Astrocyte (in vitro differentiated cells and primary cell): ENCODE data around the gene ANKRD36. TPM values are rescaled to one million over a fixed set of nuclear protein-coding genes. Genes with fewer than 3 reads are reported as not detected.
"Not testable (repeated sequence)": the region's sequence is repeated elsewhere in the genome, so short reads cannot be mapped to it uniquely, and the experiment has no call there.

Experiments
- DNase-seq: peaks from one replicate; pipeline ENCODE4 v3.0.0-alpha.2; 2010; ENCODE audit warnings: low read depth
- FAIRE-seq: peaks from 2 replicates; lab custom pipeline; 2011; peaks lifted over from hg19 to GRCh38; lab: Jason Lieb, UNC
- H2AFZ ChIP-seq: 2 replicates; pipeline ENCODE4 v1.6.0; 2012; ENCODE audit warnings: low read depth, low read length, inconsistent platforms
- H3K27ac ChIP-seq: 2 replicates; pipeline ENCODE4 v1.5.1; 2011; ENCODE audit warnings: low read depth, low read length, inconsistent platforms
- H3K27me3 ChIP-seq: 2 replicates; pipeline ENCODE4 v1.6.0; 2011; ENCODE audit warnings: low read length, inconsistent platforms; ENCODE audit not compliant: insufficient read depth
- H3K36me3 ChIP-seq: 2 replicates; pipeline ENCODE4 v1.5.1; 2011; ENCODE audit warnings: low read length, inconsistent platforms; ENCODE audit not compliant: insufficient read depth
- H3K4me1 ChIP-seq: 2 replicates; pipeline ENCODE4 v1.5.1; 2011; ENCODE audit warnings: low read length, inconsistent platforms; ENCODE audit not compliant: insufficient read depth
- H3K4me2 ChIP-seq: 2 replicates; pipeline ENCODE4 v1.6.0; 2012; ENCODE audit warnings: low read length, inconsistent platforms
- H3K4me3 ChIP-seq: 2 replicates; pipeline ENCODE4 v1.5.1; 2011; ENCODE audit warnings: low read depth, mild to moderate bottlenecking, low read length, inconsistent platforms; ENCODE audit not compliant: insufficient read depth
- H3K79me2 ChIP-seq: 2 replicates; pipeline ENCODE4 v1.6.0; 2012; ENCODE audit warnings: mild to moderate bottlenecking, low read length, inconsistent platforms; ENCODE audit not compliant: insufficient read depth
- H3K9ac ChIP-seq: 2 replicates; pipeline ENCODE4 v1.6.0; 2012; ENCODE audit warnings: mild to moderate bottlenecking, low read length, inconsistent platforms
- H3K9me3 ChIP-seq: 2 replicates; pipeline ENCODE4 v1.5.1; 2012; ENCODE audit warnings: low read depth, mild to moderate bottlenecking, low read length, inconsistent platforms; ENCODE audit not compliant: insufficient read depth
- H4K20me1 ChIP-seq: 2 replicates; pipeline ENCODE4 v1.6.0; 2012; ENCODE audit warnings: low read length, inconsistent platforms; ENCODE audit not compliant: insufficient read depth
- H3K27ac Mint-ChIP-seq: one replicate; pipeline ENCODE4 v1.8.0; 2021; ENCODE audit warnings: mild to moderate bottlenecking, mixed read lengths; ENCODE audit not compliant: unreplicated experiment
- H3K27me3 Mint-ChIP-seq: one replicate; pipeline ENCODE4 v1.8.0; 2021; ENCODE audit warnings: low read depth, mixed read lengths; ENCODE audit not compliant: unreplicated experiment
- H3K36me3 Mint-ChIP-seq: one replicate; pipeline ENCODE4 v1.8.0; 2021; ENCODE audit warnings: low read depth, mixed read lengths; ENCODE audit not compliant: unreplicated experiment
- H3K4me1 Mint-ChIP-seq: one replicate; pipeline ENCODE4 v1.8.0; 2021; ENCODE audit warnings: low read depth, mixed read lengths; ENCODE audit not compliant: unreplicated experiment
- H3K4me3 Mint-ChIP-seq: one replicate; pipeline ENCODE4 v1.8.0; 2021; ENCODE audit warnings: mild to moderate bottlenecking, moderate library complexity, mixed read lengths; ENCODE audit not compliant: unreplicated experiment
- H3K9me3 Mint-ChIP-seq: one replicate; pipeline ENCODE4 v1.8.0; 2021; ENCODE audit warnings: mild to moderate bottlenecking, mixed read lengths; ENCODE audit not compliant: unreplicated experiment
- EZH2 ChIP-seq: IDR thresholded peaks from 2 replicates; pipeline ENCODE4 v1.6.1; 2012; ENCODE audit warnings: mild to moderate bottlenecking, low read length, inconsistent platforms; ENCODE audit not compliant: insufficient read depth
- total RNA-seq: library from RNA; stranded (reverse); gene quantifications from 2 replicates; pipeline ENCODE4 v1.2.1, GENCODE V29; 2021
- TF ChIP-seq, protein P1 (sequence below): IDR thresholded peaks from 2 replicates; pipeline ENCODE4 v1.5.1; 2011; ENCODE audit warnings: low read depth, mild to moderate bottlenecking, inconsistent platforms, low read length, moderate library complexity; ENCODE audit not compliant: insufficient read depth

Gene ANKRD36
- total RNA-seq, 1 donor from 2014 or later, result 21.5 TPM

DNA sequence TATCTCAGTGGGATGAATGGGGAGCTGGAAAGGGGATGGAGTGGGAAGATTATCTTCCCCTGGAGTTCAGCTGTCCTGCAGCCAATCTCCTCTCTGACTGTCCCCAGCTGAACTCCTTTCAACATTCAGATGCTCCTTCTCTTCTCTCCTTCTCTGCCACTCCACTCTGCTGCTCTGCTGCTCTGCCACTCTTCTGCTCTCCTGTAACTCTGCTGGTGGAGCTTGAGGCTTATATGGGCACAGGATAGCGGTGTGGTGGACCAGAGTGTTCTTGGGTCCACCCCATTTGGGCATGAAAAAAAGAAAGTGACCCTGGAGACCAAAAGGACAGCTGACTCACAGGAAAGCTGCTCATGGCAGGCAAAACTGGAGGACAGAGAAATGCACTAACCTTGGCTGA lies 44.9 kb upstream of the ANKRD36 start:
- TF ChIP-seq, protein P1, sequence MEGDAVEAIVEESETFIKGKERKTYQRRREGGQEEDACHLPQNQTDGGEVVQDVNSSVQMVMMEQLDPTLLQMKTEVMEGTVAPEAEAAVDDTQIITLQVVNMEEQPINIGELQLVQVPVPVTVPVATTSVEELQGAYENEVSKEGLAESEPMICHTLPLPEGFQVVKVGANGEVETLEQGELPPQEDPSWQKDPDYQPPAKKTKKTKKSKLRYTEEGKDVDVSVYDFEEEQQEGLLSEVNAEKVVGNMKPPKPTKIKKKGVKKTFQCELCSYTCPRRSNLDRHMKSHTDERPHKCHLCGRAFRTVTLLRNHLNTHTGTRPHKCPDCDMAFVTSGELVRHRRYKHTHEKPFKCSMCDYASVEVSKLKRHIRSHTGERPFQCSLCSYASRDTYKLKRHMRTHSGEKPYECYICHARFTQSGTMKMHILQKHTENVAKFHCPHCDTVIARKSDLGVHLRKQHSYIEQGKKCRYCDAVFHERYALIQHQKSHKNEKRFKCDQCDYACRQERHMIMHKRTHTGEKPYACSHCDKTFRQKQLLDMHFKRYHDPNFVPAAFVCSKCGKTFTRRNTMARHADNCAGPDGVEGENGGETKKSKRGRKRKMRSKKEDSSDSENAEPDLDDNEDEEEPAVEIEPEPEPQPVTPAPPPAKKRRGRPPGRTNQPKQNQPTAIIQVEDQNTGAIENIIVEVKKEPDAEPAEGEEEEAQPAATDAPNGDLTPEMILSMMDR, result no peak
- no peak for TF ChIP-seq EZH2
- Histone ChIP-seq H3K36me3 (no peaks in the 10 kb centered on the region), H3K9me3 (peaks cover 5% of the 10 kb centered on the region), H3K4me1 (no peaks in the 10 kb centered on the region), H3K9ac (no peak overlapping the region), H4K20me1 (no peaks in the 10 kb centered on the region), H2AFZ (no peak overlapping the region), H3K4me3 (no peak overlapping the region), H3K4me2 (no peak overlapping the region), H3K79me2 (no peaks in the 10 kb centered on the region), H3K27me3 (peaks cover 2% of the 10 kb centered on the region), H3K27ac (no peak overlapping the region)
- DNase-seq (no peak), FAIRE-seq (no peak)
- Mint-ChIP-seq H3K4me1 (no peaks in the 10 kb centered on the region), H3K27ac (no peak overlapping the region), H3K27me3 (peaks cover 23% of the 10 kb centered on the region), H3K4me3 (no peak overlapping the region), H3K36me3 (no peaks in the 10 kb centered on the region), H3K9me3 (peaks cover 6% of the 10 kb centered on the region)

DNA sequence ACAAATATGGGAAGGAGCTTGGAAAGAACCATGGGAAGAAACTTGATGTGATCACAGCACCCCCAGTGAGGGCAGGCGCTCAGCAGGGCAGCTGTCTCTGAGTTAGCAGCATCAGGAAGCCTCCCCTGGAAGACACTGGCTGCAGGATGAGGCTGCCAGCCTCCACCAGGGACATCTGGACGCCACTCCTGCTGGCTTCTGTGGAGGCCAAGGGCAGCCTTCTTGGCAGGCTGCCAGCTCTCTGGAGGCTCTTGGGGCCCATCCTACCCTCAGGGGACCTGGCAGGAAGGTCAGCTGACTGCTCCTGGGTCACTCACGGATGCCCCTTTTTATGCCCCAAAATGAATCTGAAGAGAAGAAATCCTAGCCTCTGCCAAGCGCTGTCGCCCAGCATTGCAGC lies 44.2 kb upstream of the ANKRD36 start:
- not testable (repeated sequence) for H3K4me3 ChIP-seq, H2AFZ ChIP-seq, H3K36me3 ChIP-seq, H4K20me1 ChIP-seq, DNase-seq, H3K9me3 ChIP-seq, H3K4me1 ChIP-seq, H3K9me3 Mint-ChIP-seq, H3K36me3 Mint-ChIP-seq, H3K4me2 ChIP-seq, H3K4me3 Mint-ChIP-seq, H3K27me3 ChIP-seq, H3K9ac ChIP-seq, FAIRE-seq, H3K4me1 Mint-ChIP-seq, H3K27ac ChIP-seq, H3K79me2 ChIP-seq, H3K27ac Mint-ChIP-seq
- H3K27me3 Mint-ChIP-seq, result peaks cover 23% of the 10 kb centered on the region

DNA sequence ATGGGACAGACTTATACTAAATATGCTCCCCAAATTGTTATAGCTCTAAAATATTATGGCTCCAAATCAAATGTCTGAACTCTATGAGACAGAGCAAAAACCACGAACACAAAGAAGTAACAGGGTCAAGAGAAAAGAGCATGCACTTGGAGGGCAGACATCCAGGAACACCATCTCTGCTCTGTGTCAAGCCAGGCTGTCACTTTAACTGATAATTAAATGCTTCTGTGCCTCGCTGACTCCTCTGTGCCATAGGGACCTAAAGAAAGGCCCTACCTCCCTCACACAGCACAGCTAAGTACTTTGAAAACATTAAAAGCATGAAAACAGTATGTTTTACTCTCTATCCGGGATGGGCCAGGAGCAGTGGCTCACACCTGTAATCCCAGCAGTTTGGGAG lies 42.0 kb upstream of the ANKRD36 start:
- not testable (repeated sequence) for FAIRE-seq, H3K4me2 ChIP-seq, H3K4me3 Mint-ChIP-seq, H3K4me1 Mint-ChIP-seq, H4K20me1 ChIP-seq, H3K9me3 ChIP-seq, H3K9me3 Mint-ChIP-seq, H3K27ac ChIP-seq, H2AFZ ChIP-seq, H3K9ac ChIP-seq, H3K36me3 Mint-ChIP-seq, H3K79me2 ChIP-seq, H3K27ac Mint-ChIP-seq, H3K4me3 ChIP-seq, DNase-seq, H3K27me3 ChIP-seq, H3K4me1 ChIP-seq, H3K36me3 ChIP-seq
- peaks cover 17% of the 10 kb centered on the region for H3K27me3 Mint-ChIP-seq

GRCh38 chr2:97077213-97077612 lies 35.7 kb upstream of the ANKRD36 start:
- not testable (repeated sequence) for H3K9ac ChIP-seq, H3K4me1 Mint-ChIP-seq, H3K27me3 ChIP-seq, H3K4me3 Mint-ChIP-seq, H3K27ac Mint-ChIP-seq, H3K36me3 Mint-ChIP-seq, H3K27me3 Mint-ChIP-seq, H3K79me2 ChIP-seq, FAIRE-seq, H3K4me3 ChIP-seq, H4K20me1 ChIP-seq, H3K36me3 ChIP-seq, H2AFZ ChIP-seq, H3K9me3 Mint-ChIP-seq, H3K27ac ChIP-seq, H3K9me3 ChIP-seq, H3K4me2 ChIP-seq, DNase-seq, H3K4me1 ChIP-seq

- not testable (repeated sequence) for H3K9ac ChIP-seq, H3K4me1 Mint-ChIP-seq, H3K9me3 ChIP-seq, H3K27ac Mint-ChIP-seq, H3K27ac ChIP-seq, H2AFZ ChIP-seq, H3K36me3 ChIP-seq, H3K4me2 ChIP-seq, H3K4me3 ChIP-seq, H4K20me1 ChIP-seq, H3K27me3 ChIP-seq, H3K36me3 Mint-ChIP-seq, H3K9me3 Mint-ChIP-seq, H3K4me3 Mint-ChIP-seq, FAIRE-seq, DNase-seq, H3K79me2 ChIP-seq, H3K4me1 ChIP-seq
- peaks cover 14% of the 10 kb centered on the region for H3K27me3 Mint-ChIP-seq
Observed at GRCh38 chr2:97080855-97081254, 32.1 kb upstream of the ANKRD36 start.
